Fibroblast of villous mesenchyme (primary cell): Measurements from ENCODE around the gene PTH2R. TPM values are rescaled to one million over a fixed set of nuclear protein-coding genes. Genes with fewer than 3 reads are reported as not detected.
"Not testable (repeated sequence)": the region's sequence is repeated elsewhere in the genome, so short reads cannot be mapped to it uniquely, and the experiment has no call there.

Experiments
- DNase-seq: peaks from one replicate; pipeline ENCODE4 v3.0.0-alpha.2; 2010; ENCODE audit warnings: low read depth
- H3K4me3 ChIP-seq: 2 replicates; pipeline ENCODE4 v1.5.1; 2011; ENCODE audit warnings: low read depth, mild to moderate bottlenecking, low read length
- CTCF ChIP-seq: IDR thresholded peaks from 2 replicates; pipeline ENCODE4 v1.5.1; 2012; ENCODE audit warnings: low read depth, mild to moderate bottlenecking, low read length; ENCODE audit not compliant: insufficient read depth
- total RNA-seq: library from RNA; depleted of rRNA; stranded (reverse); fragments of >200 nt; gene quantifications from 2 replicates; pipeline ENCODE4 v1.2.3, GENCODE V29; 2012

PTH2R gene
- total RNA-seq, 1 donor: 0.43 TPM

GRCh38 chr2:208511573-208511972 lies 105.0 kb downstream of the PTH2R start:
- no peak for DNase-seq
- TF ChIP-seq CTCF: no peak

GRCh38 chr2:208515099-208515498 lies 108.5 kb downstream of the PTH2R start:
- TF ChIP-seq CTCF: no peak
- no peak overlapping the region for H3K4me3 ChIP-seq
- DNase-seq: no peak

More at GRCh38 chr2:208511573-208511972, 105.0 kb downstream of the PTH2R start:
- no peak overlapping the region for H3K4me3 ChIP-seq

- DNase-seq, H3K4me3 ChIP-seq: not testable (repeated sequence)
These were observed 116.5 kb downstream of the PTH2R start for GRCh38 chr2:208523069-208523468.

GRCh38 chr2:208525165-208525564 lies 118.6 kb downstream of the PTH2R start:
- not testable (repeated sequence) for DNase-seq, H3K4me3 ChIP-seq

- TF ChIP-seq CTCF: no peak
- no peak overlapping the region for H3K4me3 ChIP-seq
- DNase-seq: no peak
These were observed 123.2 kb downstream of the PTH2R start for GRCh38 chr2:208529796-208530195.

- no peak for TF ChIP-seq CTCF
- no peak overlapping the region for H3K4me3 ChIP-seq
- no peak for DNase-seq
These were observed 124.8 kb downstream of the PTH2R start for GRCh38 chr2:208531361-208531760.

GRCh38 chr2:208535578-208535977 lies 129.0 kb downstream of the PTH2R start:
- not testable (repeated sequence) for DNase-seq, H3K4me3 ChIP-seq

GRCh38 chr2:208541461-208541988 lies 134.9 kb downstream of the PTH2R start:
- H3K4me3 ChIP-seq: no peak overlapping the region
- DNase-seq: no peak
- no peak for TF ChIP-seq CTCF
